Vagina (tissue), 2 donors: Measurements from ENCODE around the gene PCBD2. TPM values are rescaled to one million over a fixed set of nuclear protein-coding genes. Genes with fewer than 3 reads are reported as not detected.
"Not testable (repeated sequence)": the region's sequence is repeated elsewhere in the genome, so short reads cannot be mapped to it uniquely, and the experiment has no call there.

Experiments used
- DNase-seq, 2 donors: peaks; one replicate each; pipeline ENCODE4 v3.0.0-alpha.2; 2017; ENCODE audit errors: extremely low spot score in 2 of 2
- H3K27ac ChIP-seq: fragments of 200-600 bp; sonication (generic); one replicate; pipeline ENCODE4 v1.5.1; 2019
- H3K27me3 ChIP-seq: fragments of 200-600 bp; sonication (generic); one replicate; pipeline ENCODE4 v1.5.1; 2019
- H3K36me3 ChIP-seq, 2 donors: fragments of 200-600 bp; sonication (generic); one replicate each; pipeline ENCODE4 v1.5.1; 2017 to 2019
- H3K4me1 ChIP-seq: fragments of 200-600 bp; sonication (generic); one replicate; pipeline ENCODE4 v1.5.1; 2019
- H3K4me3 ChIP-seq, 2 donors: fragments of 200-600 bp; sonication (generic); 1 replicate in 1 of 2; 2 replicates in 1 of 2; pipeline ENCODE4 v1.5.1; 2016 to 2019
- H3K9me3 ChIP-seq: fragments of 200-600 bp; sonication (generic); one replicate; pipeline ENCODE4 v1.5.1; 2019
- POLR2A ChIP-seq, 2 donors: fragments of 450-650 bp; IDR thresholded peaks; one replicate each; pipeline ENCODE4 v1.6.1; 2017; ENCODE audit warnings: antibody characterized with exemption in 2 of 2, mild to moderate bottlenecking in 2 of 2, moderate library complexity in 2 of 2
- POLR2AphosphoS5 ChIP-seq, 2 donors: sonication (generic); formaldehyde crosslinking; IDR thresholded peaks; one replicate each; pipeline ENCODE4 v1.9.0; 2017; ENCODE audit warnings: antibody characterized with exemption in 2 of 2, mild to moderate bottlenecking in 2 of 2, low read depth in 1 of 2; ENCODE audit not compliant: insufficient read depth in 1 of 2
- intact Hi-C: fragments of 100-400 bp; cut with DNase I; formaldehyde crosslinking; loops from one replicate; pipeline ENCODE4 v1.15.1; 2023
- total RNA-seq: library from RNA; depleted of rRNA; stranded (reverse); fragments of >200 nt; gene quantifications from one replicate; pipeline ENCODE4 v1.2.3, GENCODE V29; 2016
- TF ChIP-seq, protein P1 (sequence below), 3 experiments: fragments of 450-650 bp in 2 of 3; fragments of 200-600 bp in 1 of 3; sonication (generic) in 1 of 3; IDR thresholded peaks; one replicate each; pipeline ENCODE4 v1.5.1; 2017 to 2019; ENCODE audit warnings: antibody characterized with exemption in 3 of 3, mild to moderate bottlenecking in 2 of 3, moderate library complexity in 2 of 3

PCBD2 gene
- 6.1 TPM for total RNA-seq

GRCh38 chr5:134904610-134905245 lies at the start of gene PCBD2:
Gene PCBD2, plus strand, starts transcription at chr5:134905131. Its CDS starts 9 bp downstream, at chr5:134905140.
- Histone ChIP-seq H3K9me3 (no peaks in the 10 kb centered on the region), H3K4me3 (peak within 1 kb of the TSS; percentile 56 to 67), H3K27ac (peak within 1 kb of the TSS; percentile 97), H3K27me3 (no peaks in the 10 kb centered on the region), H3K4me1 (peaks cover 4% of the 10 kb centered on the region), H3K36me3 (peaks cover 0 to 11% of the 10 kb centered on the region in 2 donors)
- TF ChIP-seq POLR2A (IDR thresholded peaks at IDR 0.05): peak in 1 of 2 donors; percentile 24
- TF ChIP-seq, protein P1, sequence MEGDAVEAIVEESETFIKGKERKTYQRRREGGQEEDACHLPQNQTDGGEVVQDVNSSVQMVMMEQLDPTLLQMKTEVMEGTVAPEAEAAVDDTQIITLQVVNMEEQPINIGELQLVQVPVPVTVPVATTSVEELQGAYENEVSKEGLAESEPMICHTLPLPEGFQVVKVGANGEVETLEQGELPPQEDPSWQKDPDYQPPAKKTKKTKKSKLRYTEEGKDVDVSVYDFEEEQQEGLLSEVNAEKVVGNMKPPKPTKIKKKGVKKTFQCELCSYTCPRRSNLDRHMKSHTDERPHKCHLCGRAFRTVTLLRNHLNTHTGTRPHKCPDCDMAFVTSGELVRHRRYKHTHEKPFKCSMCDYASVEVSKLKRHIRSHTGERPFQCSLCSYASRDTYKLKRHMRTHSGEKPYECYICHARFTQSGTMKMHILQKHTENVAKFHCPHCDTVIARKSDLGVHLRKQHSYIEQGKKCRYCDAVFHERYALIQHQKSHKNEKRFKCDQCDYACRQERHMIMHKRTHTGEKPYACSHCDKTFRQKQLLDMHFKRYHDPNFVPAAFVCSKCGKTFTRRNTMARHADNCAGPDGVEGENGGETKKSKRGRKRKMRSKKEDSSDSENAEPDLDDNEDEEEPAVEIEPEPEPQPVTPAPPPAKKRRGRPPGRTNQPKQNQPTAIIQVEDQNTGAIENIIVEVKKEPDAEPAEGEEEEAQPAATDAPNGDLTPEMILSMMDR (IDR thresholded peaks at IDR 0.05): peak; percentile 34 to 96 (median 86)
- peak in 1 of 2 donors; percentile 55 for TF ChIP-seq POLR2AphosphoS5 (IDR thresholded peaks at IDR 0.05; ENCODE audit: insufficient read depth in 1 of 2, low read depth in 1 of 2)
- intact Hi-C loops: loop anchor here (2.0 to 10.0 kb wide), 2 partner anchors 60 to 166 kb away; partner anchors contain the start of genes C5orf24 and CAMLG
- DNase-seq: no peak

- DNase-seq, intact Hi-C loops, H3K9me3 ChIP-seq, H3K27ac ChIP-seq, H3K27me3 ChIP-seq, H3K4me3 ChIP-seq: not testable (repeated sequence)
- H3K36me3 ChIP-seq: peaks cover 0 to 62% of the 10 kb centered on the region in 2 donors
- H3K4me1 ChIP-seq: peaks cover 31% of the 10 kb centered on the region
Measured at GRCh38 chr5:134856465-134856864, 48.5 kb upstream of the PCBD2 start.

DNA sequence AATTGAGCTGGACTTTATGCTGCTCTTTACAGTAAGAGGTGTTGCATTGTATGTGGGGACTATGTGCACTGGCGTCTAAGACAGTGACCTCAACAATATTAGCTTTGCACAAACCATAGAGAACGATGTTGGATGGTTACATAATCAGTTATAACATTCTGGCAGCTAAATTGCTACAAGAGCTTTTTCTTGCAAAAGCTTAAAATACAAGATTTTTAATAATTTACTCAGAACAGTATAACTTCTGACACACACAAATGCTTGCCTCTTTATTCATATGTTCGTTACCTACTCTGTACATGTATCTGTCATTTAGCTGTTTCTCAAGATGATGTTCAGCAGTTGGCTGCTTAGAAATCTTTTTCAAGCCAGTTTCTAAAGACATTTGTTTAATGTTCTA lies 47.5 kb upstream of the PCBD2 start:
- DNase-seq: no peak
- Histone ChIP-seq H3K9me3 (no peaks in the 10 kb centered on the region), H3K27ac (no peak overlapping the region), H3K4me1 (peaks cover 24% of the 10 kb centered on the region), H3K27me3 (no peaks in the 10 kb centered on the region), H3K4me3 (no peak overlapping the region), H3K36me3 (peaks cover 0 to 61% of the 10 kb centered on the region in 2 donors)
- intact Hi-C loops: no loop called here
- no peak for TF ChIP-seq POLR2AphosphoS5 (IDR thresholded peaks at IDR 0.05; ENCODE audit: insufficient read depth in 1 of 2, low read depth in 1 of 2)
- no peak for TF ChIP-seq POLR2A (IDR thresholded peaks at IDR 0.05)
- TF ChIP-seq, protein P1 (IDR thresholded peaks at IDR 0.05): no peak

- Histone ChIP-seq H3K36me3 (peaks cover 0 to 13% of the 10 kb centered on the region in 2 donors), H3K27ac (no peak overlapping the region), H3K4me3 (no peak overlapping the region), H3K9me3 (no peaks in the 10 kb centered on the region), H3K27me3 (no peaks in the 10 kb centered on the region), H3K4me1 (no peaks in the 10 kb centered on the region)
- DNase-seq: no peak
- no peak for TF ChIP-seq POLR2AphosphoS5 (IDR thresholded peaks at IDR 0.05; ENCODE audit: insufficient read depth in 1 of 2, low read depth in 1 of 2)
- intact Hi-C loops: no loop called here
Measured at GRCh38 chr5:134864707-134865106, 40.2 kb upstream of the PCBD2 start.

GRCh38 chr5:134873494-134873893 lies 31.4 kb upstream of the PCBD2 start:
- Histone ChIP-seq H3K4me1 (peaks cover 33% of the 10 kb centered on the region), H3K4me3 (peak overlapping the region; percentile 64 to 99), H3K27ac (peak overlapping the region; percentile 96), H3K27me3 (no peaks in the 10 kb centered on the region), H3K36me3 (no peaks in the 10 kb centered on the region), H3K9me3 (no peaks in the 10 kb centered on the region)
- TF ChIP-seq POLR2AphosphoS5 (IDR thresholded peaks at IDR 0.05; ENCODE audit: insufficient read depth in 1 of 2, low read depth in 1 of 2): no peak
- no peak for TF ChIP-seq POLR2A (IDR thresholded peaks at IDR 0.05)
- TF ChIP-seq, protein P1 (IDR thresholded peaks at IDR 0.05): no peak
- no peak for DNase-seq
- intact Hi-C loops: no loop called here
